Gastrocnemius medialis (tissue), 4 donors: ENCODE data around the gene RIMS3.

Experiments used
- CTCF ChIP-seq, 5 experiments: fragments of 450-650 bp in 3 of 5; fragments of 200-600 bp in 2 of 5; sonication (generic) in 2 of 5; IDR thresholded peaks in 4 of 5; conservative IDR thresholded peaks in 1 of 5; 1 replicate in 4 of 5; 2 replicates in 1 of 5; pipeline ENCODE4 v1.5.1; 2016 to 2019; ENCODE audit warnings: antibody characterized with exemption in 5 of 5, mild to moderate bottlenecking in 3 of 5, moderate library complexity in 3 of 5
- POLR2A ChIP-seq, 2 donors: fragments of 450-650 bp; IDR thresholded peaks; one replicate each; pipeline ENCODE4 v1.6.1; 2017; ENCODE audit warnings: antibody characterized with exemption in 2 of 2, mild to moderate bottlenecking in 2 of 2, moderate library complexity in 2 of 2

DNA sequence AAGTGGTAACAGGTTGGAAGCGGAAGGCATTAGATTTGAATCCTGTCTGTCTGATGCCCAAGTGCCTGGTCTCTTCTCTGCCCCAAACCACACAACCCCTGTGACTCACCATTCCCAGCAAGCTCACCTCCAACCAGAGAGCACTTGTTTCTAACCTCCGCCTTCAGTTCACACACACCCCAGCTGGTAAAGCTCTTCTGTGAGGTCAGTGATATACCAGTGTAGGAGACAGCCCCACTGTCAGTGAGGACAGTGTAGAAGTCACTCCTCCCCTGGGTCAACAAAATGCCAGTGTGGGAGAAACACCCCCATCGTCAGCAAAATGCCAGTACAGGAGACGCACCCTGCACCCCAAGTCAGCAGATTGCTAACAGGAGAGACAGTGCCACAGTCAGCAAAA, 2.6 kb downstream of the RIMS3 start:
- TF ChIP-seq CTCF (IDR thresholded peaks at IDR 0.05 in 4 of 5, conservative IDR thresholded peaks at IDR 0.05 in 1 of 5) = no peak
- TF ChIP-seq POLR2A (IDR thresholded peaks at IDR 0.05) = no peak
